Lung (tissue), 12 donors: Measurements from ENCODE around the gene ADORA2B. TPM values are rescaled to one million over a fixed set of nuclear protein-coding genes. Genes with fewer than 3 reads are reported as not detected.

Experiments used
- ATAC-seq: fragments of 200-7000 bp; cut with Tn5 transposase; one replicate; pipeline ENCODE4 v1.9.1; 2020; ENCODE audit warnings: moderate number of reproducible peaks; ENCODE audit not compliant: insufficient read depth, low FRiP score
- DNase-seq, 3 donors: peaks; one replicate each; pipeline ENCODE4 v3.0.0-alpha.2; 2013 to 2017
- H3K27ac ChIP-seq, 2 donors: one replicate each; pipeline ENCODE4 v1.5.1; 2013; ENCODE audit warnings: mild to moderate bottlenecking in 2 of 2, moderate library complexity in 2 of 2, control low read depth in 1 of 2, inconsistent platforms in 1 of 2, low read depth in 1 of 2, low read length in 1 of 2
- H3K27me3 ChIP-seq, 3 donors: one replicate each; pipeline ENCODE4 v1.5.1; 2013; ENCODE audit warnings: low read length in 2 of 3; ENCODE audit not compliant: control insufficient read depth in 3 of 3, insufficient read depth in 3 of 3
- H3K36me3 ChIP-seq, 4 donors: one replicate each; pipeline ENCODE4 v1.5.1; 2013; ENCODE audit warnings: low read length in 4 of 4, mild to moderate bottlenecking in 1 of 4, moderate library complexity in 1 of 4; ENCODE audit not compliant: control insufficient read depth in 4 of 4, insufficient read depth in 4 of 4
- H3K4me1 ChIP-seq, 5 donors: one replicate each; pipeline ENCODE4 v1.5.1; 2013; ENCODE audit warnings: low read length in 5 of 5, mild to moderate bottlenecking in 2 of 5, moderate library complexity in 1 of 5; ENCODE audit not compliant: control insufficient read depth in 5 of 5, insufficient read depth in 5 of 5
- H3K4me3 ChIP-seq: one replicate; pipeline ENCODE4 v1.5.1; 2013; ENCODE audit warnings: mild to moderate bottlenecking, control low read depth, moderate library complexity
- H3K9ac ChIP-seq, 2 donors: one replicate each; pipeline ENCODE4 v1.5.1; 2013; ENCODE audit warnings: low read length in 2 of 2, control low read depth in 1 of 2; ENCODE audit not compliant: insufficient read depth in 1 of 2
- H3K9me3 ChIP-seq, 4 donors: one replicate each; pipeline ENCODE4 v1.5.1; 2013; ENCODE audit warnings: low read length in 3 of 4, mild to moderate bottlenecking in 1 of 4, moderate library complexity in 1 of 4; ENCODE audit not compliant: control insufficient read depth in 4 of 4, insufficient read depth in 3 of 4
- WGBS, 2 donors: extraction: QIAGEN DNeasy Blood & Tissue Kit; methylation state at CpG; one replicate each; pipeline ENCODE4 v1.1.7; 2013; 5-methylcytosine and 5-hydroxymethylcytosine counted together
- polyA plus RNA-seq, 2 donors: library from polyadenylated mRNA; stranded (reverse); fragments of 200-250 nt; gene quantifications; one replicate each; pipeline ENCODE4 v1.2.1, GENCODE V29; 2013
- total RNA-seq, 2 donors: library from RNA; depleted of rRNA in 1 of 2; stranded (reverse); fragments of >200 nt in 1 of 2; gene quantifications; one replicate each; pipeline ENCODE4 v1.2.1, GENCODE V29; 2014 to 2021
- TF ChIP-seq, protein P1 (sequence below): IDR thresholded peaks from 2 replicates; pipeline ENCODE4 v1.5.1; 2012; ENCODE audit warnings: mild to moderate bottlenecking; ENCODE audit errors: control extremely low read depth, extremely low read depth
- donor health status: control.
- donor health status: control.
- donor health status: Bipolar disorder and iron deficiency.
- donor health status: healthy.
- donor health status: DM: yes; HTN: yes; CAD: no.

ADORA2B gene
- total and polyA plus RNA-seq, 4 donors, result 4.2 to 9.3 (median 5.3) TPM

GRCh38 chr17:16019347-16019746 lies 74.4 kb downstream of the ADORA2B start:
- no peak overlapping the region for H3K4me3 ChIP-seq
- TF ChIP-seq, protein P1, sequence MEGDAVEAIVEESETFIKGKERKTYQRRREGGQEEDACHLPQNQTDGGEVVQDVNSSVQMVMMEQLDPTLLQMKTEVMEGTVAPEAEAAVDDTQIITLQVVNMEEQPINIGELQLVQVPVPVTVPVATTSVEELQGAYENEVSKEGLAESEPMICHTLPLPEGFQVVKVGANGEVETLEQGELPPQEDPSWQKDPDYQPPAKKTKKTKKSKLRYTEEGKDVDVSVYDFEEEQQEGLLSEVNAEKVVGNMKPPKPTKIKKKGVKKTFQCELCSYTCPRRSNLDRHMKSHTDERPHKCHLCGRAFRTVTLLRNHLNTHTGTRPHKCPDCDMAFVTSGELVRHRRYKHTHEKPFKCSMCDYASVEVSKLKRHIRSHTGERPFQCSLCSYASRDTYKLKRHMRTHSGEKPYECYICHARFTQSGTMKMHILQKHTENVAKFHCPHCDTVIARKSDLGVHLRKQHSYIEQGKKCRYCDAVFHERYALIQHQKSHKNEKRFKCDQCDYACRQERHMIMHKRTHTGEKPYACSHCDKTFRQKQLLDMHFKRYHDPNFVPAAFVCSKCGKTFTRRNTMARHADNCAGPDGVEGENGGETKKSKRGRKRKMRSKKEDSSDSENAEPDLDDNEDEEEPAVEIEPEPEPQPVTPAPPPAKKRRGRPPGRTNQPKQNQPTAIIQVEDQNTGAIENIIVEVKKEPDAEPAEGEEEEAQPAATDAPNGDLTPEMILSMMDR, result no peak
- H3K9ac ChIP-seq, result no peak overlapping the region
- no peaks in the 10 kb centered on the region for H3K27me3 ChIP-seq
- peaks cover 0 to 8% (median 3%) of the 10 kb centered on the region in 5 donors for H3K4me1 ChIP-seq
- ATAC-seq (no peak), DNase-seq (no peak)
- WGBS, 2 donors, result 52 to 58% methylated on average over 1 of the region's 1 CpG
- peaks cover 3 to 27% (median 10%) of the 10 kb centered on the region in 4 donors for H3K36me3 ChIP-seq
- no peak overlapping the region for H3K27ac ChIP-seq
- H3K9me3 ChIP-seq, result no peaks in the 10 kb centered on the region

GRCh38 chr17:16023881-16024280 lies 79.0 kb downstream of the ADORA2B start:
- WGBS, 2 donors, result 70 to 85% methylated on average over 4 of the region's 4 CpGs
- H3K36me3 ChIP-seq, result peaks cover 26 to 63% (median 39%) of the 10 kb centered on the region in 4 donors
- no peak for ATAC-seq

GRCh38 chr17:16025202-16025601 lies 80.3 kb downstream of the ADORA2B start:
- 97 to 98% methylated on average over 1 of the region's 1 CpG for WGBS, 2 donors
- TF ChIP-seq, protein P1, result no peak
- Histone ChIP-seq H3K4me1 (peaks cover 0 to 18% (median 0%) of the 10 kb centered on the region in 5 donors), H3K4me3 (no peak overlapping the region), H3K27me3 (no peaks in the 10 kb centered on the region), H3K27ac (no peak overlapping the region), H3K9ac (no peak overlapping the region), H3K36me3 (peaks cover 28 to 69% (median 49%) of the 10 kb centered on the region in 4 donors), H3K9me3 (no peaks in the 10 kb centered on the region)
- no peak for DNase-seq
- ATAC-seq, result no peak

More at GRCh38 chr17:16023881-16024280, 79.0 kb downstream of the ADORA2B start:
- Histone ChIP-seq H3K27ac (no peak overlapping the region), H3K4me1 (peaks cover 0 to 18% (median 0%) of the 10 kb centered on the region in 5 donors), H3K4me3 (no peak overlapping the region), H3K9me3 (no peaks in the 10 kb centered on the region), H3K27me3 (no peaks in the 10 kb centered on the region), H3K9ac (no peak overlapping the region)
- TF ChIP-seq, protein P1, result no peak
- DNase-seq, result no peak

Other genes with a start within 250 kb of the ADORA2B start
- gene ZNF286A, start 245.4 kb upstream of the ADORA2B start, total RNA-seq, result 10 to 100 TPM; 10.9 to 25.8 TPM
- gene ZNF286A, start 245.4 kb upstream of the ADORA2B start, polyA plus RNA-seq, result 1 to 10 TPM; 3.8 TPM
- gene TBC1D26, start 212.8 kb upstream of the ADORA2B start, total RNA-seq, result under 1 TPM; 0.34 TPM
- gene TBC1D26, start 212.8 kb upstream of the ADORA2B start, polyA plus RNA-seq, result under 1 TPM; 0.09 to 0.30 TPM
- gene ZSWIM7, start 54.6 kb downstream of the ADORA2B start, total RNA-seq, result 10 to 100 TPM; 17.9 to 20.5 TPM
- gene ZSWIM7, start 54.6 kb downstream of the ADORA2B start, polyA plus RNA-seq, result 10 to 100 TPM; 36.4 to 39.1 TPM
- 10 to 100 TPM; 51.1 to 80.1 TPM for gene TTC19, start 54.7 kb downstream of the ADORA2B start, total RNA-seq
- gene TTC19, start 54.7 kb downstream of the ADORA2B start, polyA plus RNA-seq, result 10 to 100 TPM; 19.1 to 19.5 TPM